Measurements from ENCODE around the gene ALDH1L2. TPM values are rescaled to one million over a fixed set of nuclear protein-coding genes. Genes with fewer than 3 reads are reported as not detected.

Gene ALDH1L2
- total RNA-seq, 1 experiment from 2014 or later, result 0.15 TPM

DNA sequence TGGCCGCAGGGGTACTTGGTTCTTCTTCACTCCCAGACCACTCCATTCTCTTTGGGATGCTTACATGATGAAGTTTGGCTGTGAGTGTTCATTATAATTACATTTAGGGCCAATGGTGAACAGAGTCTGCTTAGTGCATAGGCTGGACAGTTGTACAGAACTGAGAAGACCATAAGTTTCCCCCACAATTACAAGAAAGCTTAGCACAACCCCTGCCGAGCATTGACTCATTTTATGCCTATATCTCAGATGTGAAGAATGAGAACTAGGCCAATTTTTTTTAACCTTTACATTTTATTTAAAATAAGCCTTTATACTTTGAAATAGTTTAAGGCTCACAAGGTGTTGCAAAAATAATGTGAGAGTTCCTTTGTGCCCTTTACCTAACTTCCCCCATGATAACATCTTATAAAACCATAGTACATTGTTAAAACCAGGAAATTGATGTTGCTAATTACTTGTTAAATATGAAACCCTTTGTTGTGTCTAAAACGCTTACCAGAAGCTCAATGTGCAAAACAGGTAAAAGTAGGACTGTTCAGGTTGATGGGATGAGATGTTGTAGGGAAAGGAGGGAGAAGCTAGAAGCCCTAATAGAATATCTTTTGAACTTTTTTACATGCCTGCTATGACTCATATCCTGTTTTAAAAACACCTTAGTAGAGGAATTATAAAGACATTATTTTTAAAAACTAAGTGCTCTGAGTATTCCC is 47.2 kb downstream of the ALDH1L2 start:
- ChIA-PET CTCF (interaction anchor here (0.7 kb wide), 1 partner anchor 79 kb away, joined by 5 read pairs; no protein-coding TSS in a partner anchor), POLR2A (ENCODE audit: unreplicated experiment) (interaction anchor here (0.5 kb wide), 1 partner anchor 347 kb away, joined by 4 read pairs; no protein-coding TSS in a partner anchor)
- Histone ChIP-seq H3K27me3 (ENCODE audit: low read length) (no peaks in the 10 kb centered on the region), H3K4me3 (ENCODE audit: low read length) (no peak overlapping the region), H3K9ac (ENCODE audit: low read length) (no peak overlapping the region), H3K9me2 (replicated peaks; ENCODE audit: low read length) (no peaks in the 10 kb centered on the region), H3K36me3 (ENCODE audit: low read depth, low read length) (no peaks in the 10 kb centered on the region), H3K4me2 (ENCODE audit: low read length) (no peak overlapping the region), H3K79me2 (ENCODE audit: low read length) (no peaks in the 10 kb centered on the region), H3K4me1 (ENCODE audit: insufficient read depth, low read length) (peaks cover 8% of the 10 kb centered on the region), H3K9me3 (ENCODE audit: low read length) (no peaks in the 10 kb centered on the region), H4K20me1 (ENCODE audit: low read length) (no peaks in the 10 kb centered on the region), H2AFZ (ENCODE audit: low read length) (no peak overlapping the region), H3F3A (ENCODE audit: low read length, unreplicated experiment) (no peaks in the 10 kb centered on the region), H3K27ac (ENCODE audit: low read length) (no peak overlapping the region)
- BruUV-seq (replicated peaks), result no TSS peak
- intact Hi-C loops (cut with micrococcal nuclease), result no loop called here
- DNase-seq (peak; percentile 25), ATAC-seq (peak; percentile 72)
- TF ChIP-seq CTCF (conservative IDR thresholded peaks at IDR 0.05; ENCODE audit: low read depth, low read length) (no peak), EZH2phosphoT487 (IDR thresholded peaks at IDR 0.05; ENCODE audit: borderline replicate concordance, low read length) (no peak), EZH2 (IDR thresholded peaks at IDR 0.05; ENCODE audit: low read length, unreplicated experiment) (no peak)

DNA sequence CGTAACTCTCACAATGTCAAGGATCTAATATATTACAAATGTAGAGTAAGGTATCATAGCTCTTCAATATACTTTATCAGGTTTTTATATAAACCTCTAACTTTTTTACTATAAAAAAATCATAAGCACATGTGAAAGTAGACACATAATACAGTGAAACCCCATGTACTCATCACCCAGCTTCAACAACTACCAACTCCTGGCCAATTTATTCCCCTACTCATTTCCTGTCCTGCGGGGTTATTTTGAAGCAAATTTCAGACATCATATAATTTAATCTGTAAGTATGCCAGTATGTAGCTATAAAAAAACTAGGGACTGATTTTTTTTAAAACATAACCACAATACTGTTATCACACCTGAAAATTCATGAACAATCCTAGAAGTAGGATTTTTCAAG is 50.4 kb downstream of the ALDH1L2 start:
- Histone ChIP-seq H3K9me2 (replicated peaks; ENCODE audit: low read length) (no peaks in the 10 kb centered on the region), H3F3A (ENCODE audit: low read length, unreplicated experiment) (no peaks in the 10 kb centered on the region), H4K20me1 (ENCODE audit: low read length) (no peaks in the 10 kb centered on the region), H3K27me3 (ENCODE audit: low read length) (no peaks in the 10 kb centered on the region), H3K9me3 (ENCODE audit: low read length) (no peaks in the 10 kb centered on the region), H3K36me3 (ENCODE audit: low read depth, low read length) (no peaks in the 10 kb centered on the region), H2AFZ (ENCODE audit: low read length) (no peak overlapping the region), H3K4me1 (ENCODE audit: insufficient read depth, low read length) (peaks cover 8% of the 10 kb centered on the region), H3K4me3 (ENCODE audit: low read length) (no peak overlapping the region), H3K4me2 (ENCODE audit: low read length) (no peak overlapping the region), H3K27ac (ENCODE audit: low read length) (no peak overlapping the region), H3K9ac (ENCODE audit: low read length) (no peak overlapping the region), H3K79me2 (ENCODE audit: low read length) (no peaks in the 10 kb centered on the region)
- ChIA-PET POLR2A (ENCODE audit: unreplicated experiment) (no interaction called here), CTCF (no interaction called here)
- intact Hi-C loops (cut with micrococcal nuclease), result no loop called here
- ATAC-seq (no peak), DNase-seq (no peak)
- BruUV-seq (replicated peaks), result no TSS peak
- TF ChIP-seq EZH2 (IDR thresholded peaks at IDR 0.05; ENCODE audit: low read length, unreplicated experiment) (no peak), EZH2phosphoT487 (IDR thresholded peaks at IDR 0.05; ENCODE audit: borderline replicate concordance, low read length) (no peak), CTCF (conservative IDR thresholded peaks at IDR 0.05; ENCODE audit: low read depth, low read length) (no peak)

- ATAC-seq, result no peak
- Histone ChIP-seq H3K9ac (ENCODE audit: low read length) (no peak overlapping the region), H3K79me2 (ENCODE audit: low read length) (no peaks in the 10 kb centered on the region), H3K4me1 (ENCODE audit: insufficient read depth, low read length) (peaks cover 8% of the 10 kb centered on the region), H3K9me2 (replicated peaks; ENCODE audit: low read length) (no peaks in the 10 kb centered on the region), H3K9me3 (ENCODE audit: low read length) (no peaks in the 10 kb centered on the region), H3K27me3 (ENCODE audit: low read length) (no peaks in the 10 kb centered on the region), H2AFZ (ENCODE audit: low read length) (no peak overlapping the region), H4K20me1 (ENCODE audit: low read length) (no peaks in the 10 kb centered on the region), H3K27ac (ENCODE audit: low read length) (no peak overlapping the region), H3K36me3 (ENCODE audit: low read depth, low read length) (no peaks in the 10 kb centered on the region), H3F3A (ENCODE audit: low read length, unreplicated experiment) (no peaks in the 10 kb centered on the region), H3K4me3 (ENCODE audit: low read length) (no peak overlapping the region), H3K4me2 (ENCODE audit: low read length) (no peak overlapping the region)
- TF ChIP-seq EZH2 (IDR thresholded peaks at IDR 0.05; ENCODE audit: low read length, unreplicated experiment), result no peak
- no peak for TF ChIP-seq CTCF (conservative IDR thresholded peaks at IDR 0.05; ENCODE audit: low read depth, low read length)
- no peak for TF ChIP-seq EZH2phosphoT487 (IDR thresholded peaks at IDR 0.05; ENCODE audit: borderline replicate concordance, low read length)
- POLR2A ChIA-PET (ENCODE audit: unreplicated experiment), result no interaction called here
- intact Hi-C loops (cut with micrococcal nuclease), result no loop called here
- CTCF ChIA-PET, result no interaction called here
- no peak for DNase-seq
- BruUV-seq (replicated peaks), result no TSS peak
These were observed 51.4 kb downstream of the ALDH1L2 start for GRCh38 chr12:105032703-105033357.
